NCI-H82 treated with DMSO at 0.1 percent for 48 hours (cell line): ENCODE results near the gene HSP90AB1.
"Not testable (repeated sequence)": the region's sequence is repeated elsewhere in the genome, so short reads cannot be mapped to it uniquely, and the experiment has no call there.

Experiments used
- DNase-seq: peaks from one replicate; lab custom pipeline; 2025; ENCODE audit not compliant: unreplicated experiment; lab: John Stamatoyannopoulos, UW

The HSP90AB1 gene

DNA sequence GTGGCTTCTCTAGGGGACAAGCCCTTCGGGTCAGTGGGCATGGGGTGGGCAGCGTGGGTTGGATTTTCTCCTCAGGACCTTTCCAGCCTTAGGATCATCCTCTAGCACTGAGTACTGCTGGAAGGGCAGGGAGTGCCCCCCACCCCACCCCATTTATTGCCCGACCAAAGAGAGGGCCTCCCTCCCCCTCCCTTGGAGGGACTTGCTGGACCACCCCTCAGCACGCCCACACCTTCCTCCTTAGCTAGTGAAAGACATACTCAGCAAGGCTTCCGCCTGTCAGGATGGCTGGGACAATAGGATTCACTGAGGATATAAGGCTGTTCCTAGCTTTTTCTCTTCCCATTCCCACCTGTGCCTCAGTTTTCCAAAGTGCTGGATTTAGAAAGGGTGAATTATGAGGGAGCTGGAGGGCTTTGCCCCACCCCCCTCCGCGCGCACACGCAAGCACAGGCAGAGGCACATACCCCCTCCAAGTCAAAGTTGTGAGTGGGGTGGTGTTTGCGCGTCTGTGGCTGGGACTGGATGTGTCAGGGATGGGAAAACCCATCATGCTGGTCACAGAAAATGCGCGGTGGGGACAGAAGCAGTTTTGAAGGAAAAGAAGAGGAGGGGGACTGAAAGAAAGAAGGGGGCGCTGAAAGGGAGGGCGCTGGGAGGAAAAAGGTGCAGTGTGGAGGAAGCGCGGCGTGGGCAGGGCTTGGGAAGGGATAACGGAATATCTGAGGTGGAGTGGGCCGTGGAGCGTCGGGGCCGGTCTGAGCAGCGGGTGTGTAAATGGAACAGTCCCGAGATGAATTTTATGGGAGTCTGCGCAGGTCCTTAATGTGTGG, 24.2 kb upstream of the HSP90AB1 start:
- no peak for DNase-seq

DNA sequence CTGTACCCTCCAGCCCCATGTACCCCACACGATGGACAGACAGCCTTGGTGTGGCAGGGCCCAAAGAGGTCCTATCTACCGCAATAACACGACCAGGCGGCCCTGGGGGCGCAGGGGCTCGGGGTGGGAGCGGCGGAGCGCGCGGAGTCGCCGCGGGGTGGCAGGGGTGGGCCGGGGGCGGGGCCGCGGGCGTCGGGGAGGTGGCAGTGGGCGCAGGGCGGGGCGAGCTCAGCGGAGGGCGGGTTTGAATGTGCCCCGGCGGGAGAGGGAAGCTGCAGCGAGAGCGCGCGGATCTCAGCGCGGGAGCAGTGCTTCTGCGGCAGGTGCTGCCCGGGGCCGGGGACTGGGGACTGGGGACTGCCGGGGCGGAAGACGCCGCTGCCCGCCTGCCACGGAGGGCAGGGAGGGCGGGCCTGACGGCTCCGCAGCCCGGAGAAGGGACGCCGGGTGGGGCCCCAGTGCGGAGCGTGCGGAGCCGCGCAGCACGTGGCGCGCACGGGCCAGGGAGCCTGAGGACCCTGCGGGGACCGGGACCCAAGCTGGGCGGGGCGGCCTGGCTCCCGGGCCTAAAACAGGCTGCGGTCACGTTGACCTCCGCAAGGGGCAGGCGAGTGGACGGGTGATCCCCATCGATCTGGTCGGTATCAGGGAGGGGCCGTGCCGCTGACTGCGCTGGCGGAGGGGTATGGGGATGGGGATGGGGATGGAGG, 23.4 kb upstream of the HSP90AB1 start, which contains the start of gene SLC29A1:
SLC29A1 (plus strand) TSS at position 277 of the 710 bp plus-strand sequence. CDS start 3,719 bp downstream, outside the sequence.
- DNase-seq: peak; percentile 67

DNA sequence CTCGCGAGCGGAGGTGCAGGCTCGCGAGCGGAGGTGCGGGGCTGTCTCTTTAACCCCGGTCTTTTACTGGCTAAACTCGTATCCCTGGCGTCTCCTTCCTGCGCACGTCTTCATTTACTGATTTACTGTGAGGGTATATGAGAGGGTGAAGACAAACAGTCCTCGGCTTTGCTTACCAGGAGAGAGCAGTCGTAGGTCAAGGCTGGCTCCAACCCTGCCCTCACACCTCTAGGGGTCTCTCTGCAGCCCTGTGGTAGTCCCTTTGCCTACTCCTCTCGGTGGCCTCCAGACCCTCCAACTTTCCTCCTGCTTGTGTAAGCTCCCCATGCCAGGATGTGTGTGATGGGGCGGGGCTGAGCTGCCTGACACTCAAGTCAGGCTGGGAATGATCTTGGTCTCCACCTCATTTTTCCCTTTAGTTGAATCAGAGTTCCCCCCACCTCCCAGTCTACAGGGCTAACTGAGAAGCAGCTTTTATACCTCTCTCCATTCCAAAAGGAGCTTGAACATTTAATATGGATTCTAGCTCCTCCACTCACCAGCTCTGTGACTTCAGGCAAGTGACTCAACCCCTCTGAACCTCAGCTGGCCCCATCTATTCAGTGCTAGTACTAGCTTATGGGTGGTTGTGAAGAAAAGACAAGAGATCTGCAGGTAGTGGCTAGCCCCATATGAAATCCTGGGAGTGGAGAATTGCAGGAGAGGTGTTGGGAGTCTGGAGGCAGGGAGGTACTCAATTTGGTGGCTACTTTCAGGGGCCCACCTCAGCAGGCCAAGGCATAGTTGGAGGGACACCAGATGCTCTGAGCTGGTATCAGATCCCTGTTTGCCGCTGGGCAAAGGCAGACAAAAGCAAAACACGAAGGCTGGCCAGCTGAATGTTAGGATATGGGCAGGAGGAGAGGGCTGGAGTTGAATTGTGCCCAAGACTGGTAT, 22.6 kb upstream of the HSP90AB1 start:
- peak; percentile 27 for DNase-seq

DNA sequence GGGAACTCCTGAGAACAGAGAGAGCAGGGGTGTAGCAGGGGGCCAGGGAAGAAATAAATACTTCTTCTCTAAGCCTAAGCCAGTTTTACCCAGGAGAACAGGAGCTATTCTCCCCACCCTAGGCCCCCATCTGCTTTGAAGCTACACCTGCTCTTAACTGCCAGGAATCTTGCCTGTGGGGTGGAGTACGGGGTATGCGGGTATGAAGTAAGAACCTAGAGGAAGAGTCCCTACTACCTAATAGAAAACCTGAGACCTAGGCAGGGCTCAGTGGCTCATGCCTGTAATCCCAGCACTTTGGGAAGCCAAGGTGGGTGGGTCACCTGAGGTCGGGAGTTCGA, 22.0 kb upstream of the HSP90AB1 start:
- no peak for DNase-seq

DNA sequence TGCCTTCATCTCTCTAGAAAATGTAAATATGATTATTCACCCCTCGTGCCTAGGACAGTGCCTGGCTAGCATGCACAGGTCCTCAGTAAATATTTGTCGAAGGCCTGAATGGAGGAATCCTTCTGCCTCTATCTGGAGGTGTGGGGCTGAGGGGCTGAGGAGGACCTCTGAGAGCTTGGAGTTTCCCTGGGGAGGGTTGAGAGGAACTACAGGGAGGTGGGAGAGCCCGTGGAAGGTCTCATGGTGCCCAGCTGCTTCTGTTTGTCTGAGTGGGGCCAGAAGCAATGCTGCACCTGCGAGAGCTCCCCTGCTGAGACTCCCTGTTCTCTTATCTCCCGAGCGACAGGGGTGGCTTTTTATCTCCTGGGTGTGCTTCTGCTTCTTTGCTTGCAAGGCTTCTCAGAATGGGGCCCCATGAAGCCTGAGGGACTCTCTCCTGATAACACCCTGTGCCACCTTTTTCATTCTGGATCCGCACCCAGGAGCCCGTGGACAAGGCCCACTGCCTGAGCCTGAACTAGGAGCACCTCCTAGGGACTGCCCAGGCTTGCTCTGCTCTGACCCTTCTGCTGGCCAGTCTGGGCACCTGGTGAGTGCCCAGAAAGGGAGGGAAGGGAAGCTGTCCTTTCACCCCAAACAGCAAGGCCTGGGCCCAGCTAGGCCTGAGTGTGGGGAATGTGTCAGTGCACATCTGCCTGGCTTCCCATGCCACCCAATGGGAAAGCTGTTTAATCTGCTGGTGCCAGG, 21.1 kb upstream of the HSP90AB1 start:
- no peak for DNase-seq

DNA sequence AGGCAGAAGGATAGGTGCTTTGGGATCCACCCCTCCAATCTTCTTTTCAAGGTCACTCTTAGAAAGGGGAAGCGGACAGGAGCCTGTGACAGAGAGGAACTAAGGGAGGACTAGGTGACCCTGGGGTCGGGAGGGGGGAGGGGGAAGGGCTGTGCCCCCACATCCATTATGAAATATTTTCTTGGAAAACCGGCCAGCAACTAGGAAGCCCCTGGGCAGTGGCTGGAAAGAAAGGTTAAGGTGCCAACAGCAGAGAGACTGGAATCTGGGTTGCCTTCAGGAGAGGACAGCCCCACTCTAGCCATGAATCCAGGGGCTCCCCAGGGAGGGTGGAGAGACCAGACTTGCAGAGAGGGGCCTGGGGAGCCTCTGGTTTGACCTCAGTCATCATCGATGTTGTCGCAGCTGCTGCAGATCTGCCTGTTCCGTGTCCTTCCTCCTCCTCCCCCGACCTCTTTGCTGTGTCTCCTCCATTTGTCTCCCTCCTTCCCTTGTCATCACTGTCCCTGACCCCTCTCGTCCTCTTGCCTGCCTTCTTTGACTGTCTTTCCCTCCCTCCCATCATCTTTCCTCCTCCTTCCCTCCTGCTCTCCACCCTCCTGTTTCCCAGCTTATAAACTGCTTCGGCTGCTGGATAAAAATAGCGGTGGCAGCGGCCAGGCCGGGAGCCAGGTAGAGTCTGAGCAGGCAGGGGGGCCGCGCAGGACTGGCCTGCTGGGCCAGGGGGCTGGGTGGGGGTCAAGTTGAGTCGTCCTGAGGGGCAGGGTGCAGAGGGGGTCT, 20.3 kb upstream of the HSP90AB1 start:
- DNase-seq: no peak

DNA sequence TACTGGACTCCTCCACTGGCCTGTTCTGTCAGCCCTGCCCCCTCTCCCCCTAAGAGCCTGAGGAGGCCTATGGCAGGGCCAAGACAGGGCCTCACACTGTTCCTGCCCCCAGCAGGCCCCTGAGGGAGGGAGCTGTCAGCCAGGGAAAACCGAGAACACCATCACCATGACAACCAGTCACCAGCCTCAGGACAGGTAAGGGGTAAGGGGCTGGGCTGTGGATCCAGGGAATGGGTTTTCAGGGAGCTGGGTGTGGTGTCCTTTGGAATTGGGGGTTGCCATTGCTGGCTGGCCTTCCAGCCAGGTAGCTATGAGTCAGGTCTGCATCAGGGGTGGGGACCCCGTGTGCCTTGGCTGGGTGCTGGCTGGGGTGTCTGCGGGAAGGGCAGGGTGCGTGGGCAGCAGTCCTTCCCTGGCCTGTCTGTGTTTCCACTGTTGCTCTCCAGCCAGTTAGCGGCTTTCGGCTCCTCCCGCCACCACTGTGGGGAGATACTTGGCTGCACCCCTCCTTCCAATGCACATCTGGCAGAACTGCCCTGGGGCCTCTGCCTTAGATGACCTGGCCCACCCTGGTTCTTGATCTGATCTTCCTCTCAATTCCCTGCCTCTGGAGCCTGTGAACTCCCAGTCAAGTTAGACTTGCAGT, 19.6 kb upstream of the HSP90AB1 start:
- no peak for DNase-seq

DNA sequence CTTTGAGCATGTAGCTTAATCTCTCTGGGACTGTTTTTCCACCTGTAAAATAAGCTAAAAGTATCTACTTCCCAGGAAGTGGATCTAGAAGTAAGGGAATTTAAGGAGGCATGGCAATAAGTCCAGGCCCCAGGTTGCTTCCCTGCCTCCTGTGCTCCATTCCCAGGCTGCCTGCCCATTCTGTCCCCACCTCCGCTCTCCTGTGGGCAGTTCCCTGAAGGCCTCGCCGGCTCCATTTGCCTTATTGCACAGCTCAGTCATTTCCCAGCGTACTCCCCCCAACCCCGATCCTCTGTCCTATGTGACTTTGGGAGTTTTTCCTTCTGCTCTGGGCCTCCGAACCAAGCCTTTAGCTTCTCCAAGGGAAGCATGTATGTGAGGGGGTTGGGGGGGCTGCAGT, 18.9 kb upstream of the HSP90AB1 start:
- DNase-seq: no peak

DNA sequence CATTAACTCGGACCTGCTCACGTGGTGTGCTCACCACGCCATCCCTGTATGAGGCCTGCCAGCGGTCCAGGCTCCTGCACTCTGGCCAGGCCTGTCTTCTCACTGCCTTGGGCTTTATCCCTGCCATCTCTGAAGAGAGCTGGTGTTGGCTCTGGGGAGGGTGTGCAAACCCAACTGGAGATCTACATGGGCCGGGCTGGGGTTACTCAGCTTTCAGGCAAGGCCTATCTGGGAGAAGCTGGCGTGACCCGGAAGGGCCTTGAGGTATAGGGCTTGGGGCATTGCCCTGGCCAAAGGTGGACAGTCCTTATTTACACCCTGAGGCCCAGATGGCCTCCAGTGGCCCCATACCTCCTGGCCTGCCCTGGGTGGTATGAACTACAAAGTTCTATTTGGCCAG, 18.5 kb upstream of the HSP90AB1 start:
- no peak for DNase-seq

DNA sequence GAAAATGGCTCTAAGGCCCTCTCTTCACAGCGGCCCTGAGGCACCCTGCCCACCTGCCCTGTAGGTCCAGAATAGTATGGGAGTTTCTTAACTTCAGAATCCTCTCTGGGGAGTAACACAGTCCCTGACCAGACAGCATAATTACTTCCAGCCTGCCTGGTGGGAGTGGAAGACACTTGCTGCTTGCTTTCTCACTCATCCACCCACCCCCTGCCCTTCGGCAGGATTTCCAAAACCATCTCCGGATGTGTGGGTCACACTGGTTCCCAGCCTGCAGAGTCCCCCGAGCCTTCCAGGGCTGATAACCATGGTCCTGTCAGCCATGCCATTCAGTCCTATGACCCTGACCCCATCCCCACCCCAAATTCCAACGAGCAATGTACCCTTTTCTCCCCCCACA, 18.1 kb upstream of the HSP90AB1 start:
- DNase-seq: no peak

DNA sequence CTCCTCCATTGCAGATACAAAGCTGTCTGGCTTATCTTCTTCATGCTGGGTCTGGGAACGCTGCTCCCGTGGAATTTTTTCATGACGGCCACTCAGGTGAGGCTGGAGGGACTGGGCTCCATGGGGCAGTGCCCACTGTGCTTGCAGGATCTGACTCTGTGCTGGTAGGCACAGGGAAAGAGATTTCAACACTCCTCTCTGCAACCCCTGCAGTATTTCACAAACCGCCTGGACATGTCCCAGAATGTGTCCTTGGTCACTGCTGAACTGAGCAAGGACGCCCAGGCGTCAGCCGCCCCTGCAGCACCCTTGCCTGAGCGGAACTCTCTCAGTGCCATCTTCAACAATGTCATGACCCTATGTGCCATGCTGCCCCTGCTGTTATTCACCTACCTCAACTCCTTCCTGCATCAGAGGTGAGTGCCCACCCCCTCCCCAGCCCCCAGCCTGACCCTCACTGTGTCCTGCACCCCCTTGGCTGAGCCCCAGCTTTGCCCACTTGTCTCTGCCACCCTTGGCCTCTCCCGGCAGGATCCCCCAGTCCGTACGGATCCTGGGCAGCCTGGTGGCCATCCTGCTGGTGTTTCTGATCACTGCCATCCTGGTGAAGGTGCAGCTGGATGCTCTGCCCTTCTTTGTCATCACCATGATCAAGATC, 17.4 kb upstream of the HSP90AB1 start:
- DNase-seq: no peak

DNA sequence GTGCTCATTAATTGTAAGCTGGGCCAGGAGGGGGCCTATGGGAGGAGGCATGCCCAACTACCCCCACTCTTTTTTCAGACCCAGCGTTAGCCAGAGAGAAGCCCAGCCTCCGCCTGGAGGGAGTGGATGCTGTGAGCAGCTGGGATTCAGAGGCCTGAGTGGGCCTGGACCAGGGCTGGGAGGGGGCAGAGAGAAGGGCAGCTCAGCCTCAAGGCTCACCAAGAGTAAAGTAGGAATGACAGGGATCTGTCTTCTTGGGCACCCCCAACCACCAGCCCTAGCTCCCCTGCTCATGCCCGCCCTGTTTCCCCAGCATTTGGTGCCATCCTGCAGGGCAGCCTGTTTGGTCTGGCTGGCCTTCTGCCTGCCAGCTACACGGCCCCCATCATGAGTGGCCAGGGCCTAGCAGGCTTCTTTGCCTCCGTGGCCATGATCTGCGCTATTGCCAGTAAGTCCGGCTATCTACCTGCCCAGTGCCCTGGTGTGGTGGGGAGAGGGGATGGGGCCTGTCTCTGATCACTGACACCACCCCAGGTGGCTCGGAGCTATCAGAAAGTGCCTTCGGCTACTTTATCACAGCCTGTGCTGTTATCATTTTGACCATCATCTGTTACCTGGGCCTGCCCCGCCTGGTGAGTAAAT, 16.7 kb upstream of the HSP90AB1 start:
- DNase-seq: no peak

DNA sequence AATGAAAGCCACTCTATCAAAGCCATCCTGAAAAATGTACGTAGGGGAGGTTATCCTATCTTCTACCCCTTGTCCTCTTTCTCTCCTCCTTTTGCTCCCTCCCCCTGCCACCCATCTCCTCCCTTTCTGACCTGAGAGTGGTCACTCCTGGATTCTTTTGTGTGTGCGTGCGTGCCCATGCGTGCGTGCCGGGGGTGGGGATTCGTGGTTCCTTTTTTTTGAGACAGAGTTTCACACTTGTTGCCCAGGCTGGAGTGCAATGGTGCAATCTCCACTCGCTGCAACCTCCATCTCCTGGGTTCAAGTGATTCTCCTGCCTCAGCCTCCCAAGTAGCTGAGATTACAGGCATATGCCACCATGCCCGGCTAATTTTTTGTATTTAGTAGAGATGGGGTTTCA, 15.5 kb upstream of the HSP90AB1 start:
- not testable (repeated sequence) for DNase-seq

DNA sequence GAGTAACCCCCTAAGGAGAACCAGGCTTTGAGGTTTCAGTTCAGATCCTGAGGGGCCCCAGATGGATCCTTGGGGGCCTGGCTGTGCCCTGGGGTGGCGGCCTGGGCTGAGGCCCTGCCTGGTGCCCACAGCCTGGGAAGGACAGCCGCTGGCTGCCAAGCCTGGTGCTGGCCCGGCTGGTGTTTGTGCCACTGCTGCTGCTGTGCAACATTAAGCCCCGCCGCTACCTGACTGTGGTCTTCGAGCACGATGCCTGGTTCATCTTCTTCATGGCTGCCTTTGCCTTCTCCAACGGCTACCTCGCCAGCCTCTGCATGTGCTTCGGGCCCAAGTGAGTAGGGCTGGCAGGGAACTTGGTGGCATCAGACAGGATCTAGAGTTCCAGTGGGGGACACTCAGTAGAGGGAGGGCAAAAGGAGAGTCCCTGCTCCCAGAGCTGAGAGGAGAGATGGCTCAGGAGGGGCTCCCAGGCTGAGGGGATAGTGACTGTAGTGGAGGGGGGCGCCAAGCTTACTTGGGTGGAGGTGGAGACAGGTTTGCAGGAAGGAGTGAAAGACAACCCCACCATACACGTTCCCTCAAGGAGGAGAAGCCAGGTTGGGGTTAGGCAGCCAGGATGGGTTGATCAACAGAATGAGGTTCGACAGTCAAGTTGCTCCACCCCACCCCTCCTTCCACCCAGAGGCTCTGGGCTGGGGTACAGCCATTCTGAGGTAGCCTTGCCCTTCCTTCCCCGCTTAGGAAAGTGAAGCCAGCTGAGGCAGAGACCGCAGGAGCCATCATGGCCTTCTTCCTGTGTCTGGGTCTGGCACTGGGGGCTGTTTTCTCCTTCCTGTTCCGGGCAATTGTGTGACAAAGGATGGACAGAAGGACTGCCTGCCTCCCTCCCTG, 14.0 kb upstream of the HSP90AB1 start:
- no peak for DNase-seq

DNA sequence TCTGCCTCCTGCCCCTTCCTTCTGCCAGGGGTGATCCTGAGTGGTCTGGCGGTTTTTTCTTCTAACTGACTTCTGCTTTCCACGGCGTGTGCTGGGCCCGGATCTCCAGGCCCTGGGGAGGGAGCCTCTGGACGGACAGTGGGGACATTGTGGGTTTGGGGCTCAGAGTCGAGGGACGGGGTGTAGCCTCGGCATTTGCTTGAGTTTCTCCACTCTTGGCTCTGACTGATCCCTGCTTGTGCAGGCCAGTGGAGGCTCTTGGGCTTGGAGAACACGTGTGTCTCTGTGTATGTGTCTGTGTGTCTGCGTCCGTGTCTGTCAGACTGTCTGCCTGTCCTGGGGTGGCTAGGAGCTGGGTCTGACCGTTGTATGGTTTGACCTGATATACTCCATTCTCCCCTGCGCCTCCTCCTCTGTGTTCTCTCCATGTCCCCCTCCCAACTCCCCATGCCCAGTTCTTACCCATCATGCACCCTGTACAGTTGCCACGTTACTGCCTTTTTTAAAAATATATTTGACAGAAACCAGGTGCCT, 13.3 kb upstream of the HSP90AB1 start:
- no peak for DNase-seq

DNA sequence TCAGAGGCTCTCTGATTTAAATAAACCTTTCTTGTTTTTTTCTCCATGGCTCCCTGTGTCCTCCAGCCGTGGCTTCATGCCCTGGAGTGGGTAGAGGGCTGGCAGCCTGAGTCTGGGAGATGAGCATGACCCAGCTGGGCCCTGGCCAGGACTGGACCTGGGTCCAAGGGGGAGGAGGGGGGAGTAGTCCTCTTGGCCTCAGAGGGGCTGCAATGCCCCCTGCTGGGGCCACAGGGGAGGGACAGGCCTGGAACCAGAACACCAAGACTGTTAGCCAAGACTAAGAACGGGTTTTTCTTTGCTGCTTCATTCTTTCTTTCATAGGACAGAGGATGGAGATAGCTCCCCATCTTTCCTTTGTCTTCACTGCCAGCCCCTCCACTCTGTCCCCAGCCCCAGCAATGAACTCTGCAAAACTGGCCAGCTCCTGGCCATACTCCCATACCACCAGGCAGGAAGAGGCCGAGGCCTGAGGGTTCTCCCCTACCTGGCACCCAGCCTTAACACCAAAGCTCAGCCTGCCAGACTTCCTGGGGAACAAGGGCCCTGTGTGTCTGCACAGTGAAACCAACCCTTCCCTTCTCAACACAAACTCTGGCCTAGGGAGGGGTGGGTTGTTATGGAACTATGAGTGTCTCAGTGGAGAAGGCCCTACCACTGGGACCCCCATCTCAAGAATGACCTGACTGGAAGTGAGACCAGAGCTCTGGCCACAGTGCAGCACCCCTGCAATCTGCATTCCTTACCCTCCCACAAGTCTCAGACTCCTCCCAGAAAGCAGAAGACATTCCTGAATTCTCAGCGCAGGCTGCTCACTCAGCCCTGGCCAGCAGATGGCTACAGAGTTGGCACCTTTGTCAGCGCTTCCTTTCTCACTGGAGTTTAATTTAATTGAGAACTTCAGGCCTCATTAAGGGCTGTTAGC, 12.5 kb upstream of the HSP90AB1 start:
- peak; percentile 24 for DNase-seq
